AG04449 (cell line): ENCODE data around the gene KNG1.
"Not testable (repeated sequence)": the region's sequence is repeated elsewhere in the genome, so short reads cannot be mapped to it uniquely, and the experiment has no call there.

Experiments
- CTCF ChIA-PET: fragments of 350-600 bp; formaldehyde crosslinking; extraction: SDS; loops from one replicate; lab custom pipeline; 2021; ENCODE audit warnings: antibody characterized with exemption; lab: Yijun Ruan, JAX
- POLR2A ChIA-PET: fragments of 400-600, 350-600 bp; formaldehyde crosslinking; extraction: SDS; loops from one replicate; lab custom pipeline; 2020; ENCODE audit warnings: antibody characterized with exemption, inconsistent platforms; lab: Yijun Ruan, JAX
- DNase-seq: peaks from one replicate; pipeline ENCODE4 v3.0.0-alpha.2; 2010; ENCODE audit warnings: low read depth, low spot score
- H3K4me3 ChIP-seq: 2 replicates; pipeline ENCODE4 v1.5.1; 2011; ENCODE audit warnings: low read depth, mild to moderate bottlenecking, control low read depth, low read length
- CTCF ChIP-seq: IDR thresholded peaks from one replicate; pipeline ENCODE4 v1.5.1; 2011; ENCODE audit warnings: mild to moderate bottlenecking, moderate library complexity, low read length, control low read depth, inconsistent platforms; ENCODE audit not compliant: insufficient read depth; ENCODE audit errors: missing control alignments

KNG1 gene

GRCh38 chr3:186691676-186692075 lies 25.5 kb upstream of the KNG1 start:
- TF ChIP-seq CTCF: no peak

DNA sequence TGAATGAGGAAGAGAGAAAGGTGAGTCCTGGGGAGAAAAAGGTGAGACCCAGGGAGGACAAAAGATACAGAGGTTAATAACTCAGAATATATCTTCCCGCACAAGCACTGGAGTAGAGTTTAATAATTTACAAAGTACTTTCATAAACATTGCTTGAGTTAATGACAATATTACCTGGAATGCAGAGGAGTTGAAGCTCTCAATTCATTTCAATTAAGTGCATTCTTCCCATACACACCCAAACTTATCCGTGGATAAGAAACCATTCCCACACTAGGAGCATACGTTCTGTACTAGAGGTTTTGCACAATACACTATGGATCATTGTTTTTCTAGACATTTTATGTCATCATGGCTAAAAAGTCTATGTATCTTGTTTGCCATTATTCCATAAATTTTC lies 23.3 kb upstream of the KNG1 start:
- DNase-seq: no peak
- H3K4me3 ChIP-seq: no peak overlapping the region
- POLR2A ChIA-PET: no interaction called here
- CTCF ChIA-PET: no interaction called here
- TF ChIP-seq CTCF: no peak

More at GRCh38 chr3:186691676-186692075, 25.5 kb upstream of the KNG1 start:
- DNase-seq: no peak
- H3K4me3 ChIP-seq: no peak overlapping the region
- CTCF ChIA-PET: interaction anchor here (1.0 kb wide), 1 partner anchor 75 kb away, joined by 4 read pairs; no protein-coding TSS in a partner anchor
- POLR2A ChIA-PET: no interaction called here

DNA sequence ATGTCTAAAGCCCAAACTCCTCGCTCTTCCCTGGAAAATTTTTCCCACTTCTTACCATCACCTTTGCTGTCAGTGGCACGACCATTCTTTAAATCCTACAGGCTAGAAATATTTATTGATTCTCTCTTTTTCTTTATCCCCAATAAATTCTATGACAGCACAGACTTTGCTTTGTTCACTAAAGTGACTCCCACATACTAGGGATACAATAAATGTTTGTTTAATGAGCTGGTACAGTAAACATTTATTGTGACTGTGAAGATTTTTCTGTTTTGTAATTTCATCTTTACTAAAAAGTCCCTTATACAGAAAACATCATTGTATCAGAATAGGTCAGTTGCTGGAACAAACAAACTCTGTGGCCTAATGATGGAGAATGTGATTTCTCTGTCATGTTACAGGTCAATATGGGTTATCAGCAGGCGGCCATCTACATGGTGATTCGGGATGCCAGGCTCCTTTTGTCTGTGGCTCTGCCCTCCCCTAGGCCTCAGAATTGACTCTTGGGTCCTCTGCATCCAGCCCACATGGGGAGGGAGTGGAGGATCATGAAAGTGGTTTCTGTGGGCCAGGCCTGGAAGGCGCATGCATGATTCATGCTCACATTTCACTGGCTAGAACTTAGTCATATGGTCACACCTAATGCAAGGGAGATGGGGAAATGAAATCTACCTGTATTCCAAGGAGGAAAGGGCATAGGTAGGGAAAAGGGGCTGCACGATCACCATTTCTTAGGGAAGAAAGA lies 22.7 kb upstream of the KNG1 start:
- TF ChIP-seq CTCF: no peak
- no peak overlapping the region for H3K4me3 ChIP-seq
- ChIA-PET CTCF (no interaction called here), POLR2A (no interaction called here)
- no peak for DNase-seq

- ChIA-PET CTCF (interaction anchor here (1.0 kb wide), 1 partner anchor 125 kb away, joined by 3 read pairs; no protein-coding TSS in a partner anchor), POLR2A (no interaction called here)
- no peak for TF ChIP-seq CTCF
These were observed 20.6 kb upstream of the KNG1 start for GRCh38 chr3:186696522-186696921.

DNA sequence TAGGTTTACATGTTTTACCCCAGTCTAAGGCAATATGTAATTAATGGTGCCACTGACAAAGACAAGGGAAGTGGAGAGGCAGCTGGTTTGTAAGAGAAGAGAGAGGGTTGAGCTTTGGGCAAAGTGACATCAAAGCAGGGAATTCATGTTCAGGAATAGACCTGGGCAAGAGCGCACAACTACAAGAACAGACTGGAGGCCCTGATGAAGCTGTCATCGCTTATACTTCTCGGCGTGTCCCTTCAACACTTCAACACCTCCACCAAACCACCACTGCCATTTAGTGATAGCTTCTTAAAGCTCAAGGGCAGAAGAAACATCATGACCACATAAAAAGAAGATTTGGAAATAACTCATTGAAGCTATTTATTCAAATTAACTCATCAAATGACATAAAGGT lies 19.6 kb upstream of the KNG1 start:
- TF ChIP-seq CTCF: no peak
- no peak for DNase-seq
- ChIA-PET CTCF (interaction anchor here (1.0 kb wide), 1 partner anchor 124 kb away, joined by 3 read pairs; no protein-coding TSS in a partner anchor), POLR2A (no interaction called here)
- no peak overlapping the region for H3K4me3 ChIP-seq

More at GRCh38 chr3:186696522-186696921, 20.6 kb upstream of the KNG1 start:
- H3K4me3 ChIP-seq: no peak overlapping the region
- no peak for DNase-seq

DNA sequence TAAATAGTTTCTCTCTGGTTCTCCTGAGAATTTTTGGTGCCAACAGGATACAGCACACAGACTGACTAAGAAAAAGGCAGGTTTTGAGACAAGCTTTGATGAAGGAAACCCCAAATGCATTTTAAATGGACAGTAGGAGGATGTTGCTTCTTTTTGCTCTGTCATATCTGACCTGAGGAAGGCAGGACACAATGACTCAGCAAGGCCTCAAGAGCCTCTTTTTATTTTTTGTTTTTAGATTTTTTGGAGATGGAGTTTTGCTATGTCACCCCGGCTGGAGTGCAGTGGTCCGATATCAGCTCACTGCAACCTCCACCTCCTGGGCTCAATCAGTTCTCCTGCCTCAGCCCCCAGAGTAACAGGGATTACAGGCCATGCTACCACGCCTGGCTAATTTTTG lies 16.9 kb upstream of the KNG1 start:
- no peak overlapping the region for H3K4me3 ChIP-seq
- no peak for TF ChIP-seq CTCF
- POLR2A ChIA-PET: no interaction called here
- CTCF ChIA-PET: no interaction called here
- no peak for DNase-seq

DNA sequence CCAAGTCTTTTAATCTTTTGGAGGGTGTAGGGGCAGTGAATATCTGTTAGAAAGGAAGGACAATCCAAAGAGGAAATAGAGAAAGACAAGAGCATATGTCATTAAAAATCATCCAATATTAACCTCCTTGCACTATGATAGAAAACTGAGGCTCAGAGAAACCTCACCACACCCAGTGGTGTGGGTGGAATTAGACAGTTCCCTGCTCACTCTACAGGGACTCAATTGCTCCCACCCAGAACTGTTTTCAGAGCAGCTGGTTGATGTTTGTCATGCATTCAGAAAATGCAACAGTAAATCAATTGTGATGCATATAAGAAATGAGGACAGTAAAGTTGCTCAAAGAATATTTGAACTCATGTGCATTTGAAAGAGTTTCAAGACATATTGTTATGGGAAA lies 14.7 kb upstream of the KNG1 start:
- DNase-seq, POLR2A ChIA-PET, H3K4me3 ChIP-seq, CTCF ChIA-PET: not testable (repeated sequence)
